GM23338 (cell line): ENCODE data around the gene KRT7.

Experiments
- CREB1 ChIP-seq: fragments of 250-450 bp; sonication (Bioruptor Pico); IDR thresholded peaks from 2 replicates; pipeline ENCODE4 v1.5.0; 2020; ENCODE audit warnings: low read depth, mild to moderate bottlenecking, moderate library complexity
- EZH2 ChIP-seq: fragments of 200-600 bp; sonication (generic); IDR thresholded peaks from one replicate; pipeline ENCODE4 v1.8.0; 2017; ENCODE audit warnings: antibody characterized with exemption, mild to moderate bottlenecking, low read depth; ENCODE audit not compliant: unreplicated experiment
- EZH2phosphoT487 ChIP-seq: fragments of 200-600 bp; sonication (generic); IDR thresholded peaks from one replicate; pipeline ENCODE4 v1.8.1; 2018; ENCODE audit warnings: antibody characterized with exemption; ENCODE audit not compliant: unreplicated experiment
- JUNB ChIP-seq: IDR thresholded peaks from one replicate; pipeline ENCODE4 v1.6.1; 2016; ENCODE audit warnings: antibody characterized with exemption; ENCODE audit not compliant: unreplicated experiment
- NANOG ChIP-seq: IDR thresholded peaks from 2 replicates; pipeline ENCODE4 v1.6.1; 2016; ENCODE audit warnings: antibody characterized with exemption, borderline replicate concordance
- POLR2AphosphoS5 ChIP-seq: IDR thresholded peaks from 2 replicates; pipeline ENCODE4 v1.6.1; 2016; ENCODE audit warnings: antibody characterized with exemption, low read depth
- STAT1 ChIP-seq: IDR thresholded peaks from one replicate; pipeline ENCODE4 v1.6.1; 2016; ENCODE audit warnings: antibody characterized with exemption; ENCODE audit not compliant: unreplicated experiment
- ZNF331 ChIP-seq: fragments of 250-450 bp; sonication (Bioruptor Pico); IDR thresholded peaks from 2 replicates; pipeline ENCODE4 v1.5.0; 2020; ENCODE audit warnings: low read depth, mild to moderate bottlenecking, moderate library complexity
- ZNF462 ChIP-seq: fragments of 250-450 bp; sonication (Bioruptor Pico); IDR thresholded peaks from 2 replicates; pipeline ENCODE4 v1.5.0; 2020; ENCODE audit warnings: mild to moderate bottlenecking, moderate library complexity
- TF ChIP-seq, protein P1 (sequence below), 2 experiments: fragments of 200-600 bp in 1 of 2; sonication (generic) in 1 of 2; conservative IDR thresholded peaks; 2 replicates each; pipeline versions ENCODE4 v1.5.1 to v1.6.1; 2016 to 2017; ENCODE audit warnings: antibody characterized with exemption in 2 of 2, low read depth in 2 of 2, mild to moderate bottlenecking in 2 of 2, moderate library complexity in 1 of 2
- TF ChIP-seq, protein P2 (sequence below): IDR thresholded peaks from 2 replicates; pipeline ENCODE4 v1.6.1; 2016; ENCODE audit warnings: antibody characterized with exemption
- TF ChIP-seq, protein P3 (sequence below): IDR thresholded peaks from one replicate; pipeline ENCODE4 v1.6.1; 2018; ENCODE audit warnings: antibody characterized with exemption; ENCODE audit not compliant: unreplicated experiment

DNA sequence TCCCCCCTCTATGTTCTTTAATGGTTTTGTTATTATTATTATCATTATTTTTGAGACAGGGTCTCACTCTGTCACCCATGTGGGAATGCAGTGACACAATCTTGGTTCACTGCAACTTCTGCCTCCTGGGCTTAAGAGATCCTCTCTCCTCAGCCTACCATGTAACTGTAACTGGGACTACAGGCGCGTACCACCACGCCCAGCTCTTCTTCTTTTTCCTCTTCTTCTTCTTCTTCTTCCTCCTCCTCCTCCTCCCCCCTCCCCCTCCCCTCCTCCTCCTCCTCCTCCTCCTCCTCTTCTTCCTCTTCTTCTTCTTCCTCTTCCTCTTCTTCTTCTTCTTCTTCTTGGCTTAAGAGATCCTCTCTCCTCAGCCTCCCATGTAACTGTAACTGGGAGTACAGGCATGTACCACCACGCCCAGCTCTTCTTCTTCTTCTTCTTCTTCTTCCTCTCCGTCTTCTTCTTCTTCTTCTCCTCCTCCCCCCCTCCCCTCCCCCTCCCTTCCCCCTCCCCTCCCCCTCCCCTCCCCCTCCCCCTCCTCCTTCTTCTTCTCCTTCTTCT is 5.4 kb upstream of the KRT7 start:
- TF ChIP-seq POLR2AphosphoS5, result no peak
- TF ChIP-seq, protein P1, sequence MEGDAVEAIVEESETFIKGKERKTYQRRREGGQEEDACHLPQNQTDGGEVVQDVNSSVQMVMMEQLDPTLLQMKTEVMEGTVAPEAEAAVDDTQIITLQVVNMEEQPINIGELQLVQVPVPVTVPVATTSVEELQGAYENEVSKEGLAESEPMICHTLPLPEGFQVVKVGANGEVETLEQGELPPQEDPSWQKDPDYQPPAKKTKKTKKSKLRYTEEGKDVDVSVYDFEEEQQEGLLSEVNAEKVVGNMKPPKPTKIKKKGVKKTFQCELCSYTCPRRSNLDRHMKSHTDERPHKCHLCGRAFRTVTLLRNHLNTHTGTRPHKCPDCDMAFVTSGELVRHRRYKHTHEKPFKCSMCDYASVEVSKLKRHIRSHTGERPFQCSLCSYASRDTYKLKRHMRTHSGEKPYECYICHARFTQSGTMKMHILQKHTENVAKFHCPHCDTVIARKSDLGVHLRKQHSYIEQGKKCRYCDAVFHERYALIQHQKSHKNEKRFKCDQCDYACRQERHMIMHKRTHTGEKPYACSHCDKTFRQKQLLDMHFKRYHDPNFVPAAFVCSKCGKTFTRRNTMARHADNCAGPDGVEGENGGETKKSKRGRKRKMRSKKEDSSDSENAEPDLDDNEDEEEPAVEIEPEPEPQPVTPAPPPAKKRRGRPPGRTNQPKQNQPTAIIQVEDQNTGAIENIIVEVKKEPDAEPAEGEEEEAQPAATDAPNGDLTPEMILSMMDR (conservative IDR thresholded peaks at IDR 0.05; ENCODE audit: low read depth in 2 of 2), result no peak
- no peak for TF ChIP-seq EZH2
- TF ChIP-seq, protein P2, sequence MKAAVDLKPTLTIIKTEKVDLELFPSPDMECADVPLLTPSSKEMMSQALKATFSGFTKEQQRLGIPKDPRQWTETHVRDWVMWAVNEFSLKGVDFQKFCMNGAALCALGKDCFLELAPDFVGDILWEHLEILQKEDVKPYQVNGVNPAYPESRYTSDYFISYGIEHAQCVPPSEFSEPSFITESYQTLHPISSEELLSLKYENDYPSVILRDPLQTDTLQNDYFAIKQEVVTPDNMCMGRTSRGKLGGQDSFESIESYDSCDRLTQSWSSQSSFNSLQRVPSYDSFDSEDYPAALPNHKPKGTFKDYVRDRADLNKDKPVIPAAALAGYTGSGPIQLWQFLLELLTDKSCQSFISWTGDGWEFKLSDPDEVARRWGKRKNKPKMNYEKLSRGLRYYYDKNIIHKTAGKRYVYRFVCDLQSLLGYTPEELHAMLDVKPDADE, result no peak
- TF ChIP-seq, protein P3, sequence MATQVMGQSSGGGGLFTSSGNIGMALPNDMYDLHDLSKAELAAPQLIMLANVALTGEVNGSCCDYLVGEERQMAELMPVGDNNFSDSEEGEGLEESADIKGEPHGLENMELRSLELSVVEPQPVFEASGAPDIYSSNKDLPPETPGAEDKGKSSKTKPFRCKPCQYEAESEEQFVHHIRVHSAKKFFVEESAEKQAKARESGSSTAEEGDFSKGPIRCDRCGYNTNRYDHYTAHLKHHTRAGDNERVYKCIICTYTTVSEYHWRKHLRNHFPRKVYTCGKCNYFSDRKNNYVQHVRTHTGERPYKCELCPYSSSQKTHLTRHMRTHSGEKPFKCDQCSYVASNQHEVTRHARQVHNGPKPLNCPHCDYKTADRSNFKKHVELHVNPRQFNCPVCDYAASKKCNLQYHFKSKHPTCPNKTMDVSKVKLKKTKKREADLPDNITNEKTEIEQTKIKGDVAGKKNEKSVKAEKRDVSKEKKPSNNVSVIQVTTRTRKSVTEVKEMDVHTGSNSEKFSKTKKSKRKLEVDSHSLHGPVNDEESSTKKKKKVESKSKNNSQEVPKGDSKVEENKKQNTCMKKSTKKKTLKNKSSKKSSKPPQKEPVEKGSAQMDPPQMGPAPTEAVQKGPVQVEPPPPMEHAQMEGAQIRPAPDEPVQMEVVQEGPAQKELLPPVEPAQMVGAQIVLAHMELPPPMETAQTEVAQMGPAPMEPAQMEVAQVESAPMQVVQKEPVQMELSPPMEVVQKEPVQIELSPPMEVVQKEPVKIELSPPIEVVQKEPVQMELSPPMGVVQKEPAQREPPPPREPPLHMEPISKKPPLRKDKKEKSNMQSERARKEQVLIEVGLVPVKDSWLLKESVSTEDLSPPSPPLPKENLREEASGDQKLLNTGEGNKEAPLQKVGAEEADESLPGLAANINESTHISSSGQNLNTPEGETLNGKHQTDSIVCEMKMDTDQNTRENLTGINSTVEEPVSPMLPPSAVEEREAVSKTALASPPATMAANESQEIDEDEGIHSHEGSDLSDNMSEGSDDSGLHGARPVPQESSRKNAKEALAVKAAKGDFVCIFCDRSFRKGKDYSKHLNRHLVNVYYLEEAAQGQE, result no peak
- no peak for TF ChIP-seq NANOG
- TF ChIP-seq CREB1 (CRISPR knock-in tag), result no peak
- no peak for TF ChIP-seq EZH2phosphoT487
- TF ChIP-seq ZNF462 (CRISPR knock-in tag), result no peak
- TF ChIP-seq JUNB, result no peak
- no peak for TF ChIP-seq STAT1
- TF ChIP-seq ZNF331 (CRISPR knock-in tag), result no peak
